22Rv1 (cell line): Measurements from ENCODE around the gene ATP10A.

Experiments used
- H3K27ac ChIP-seq: fragments of 450-650 bp; 2 replicates; pipeline ENCODE4 v1.5.1; 2017
- CTCF ChIP-seq: fragments of 450-650 bp; IDR thresholded peaks from 2 replicates; pipeline ENCODE4 v1.5.1; 2017; ENCODE audit warnings: mild to moderate bottlenecking
- ZFX ChIP-seq: fragments of 450-650 bp; IDR thresholded peaks from 2 replicates; pipeline ENCODE4 v1.6.1; 2017; ENCODE audit warnings: antibody characterized with exemption, borderline replicate concordance

Gene ATP10A

GRCh38 chr15:25838191-25838870 is 24.8 kb downstream of the ATP10A start:
- H3K27ac ChIP-seq = no peak overlapping the region
- TF ChIP-seq CTCF (no peak), ZFX (no peak)

- no peak overlapping the region for H3K27ac ChIP-seq
- TF ChIP-seq CTCF (no peak), ZFX (no peak)
Measured at GRCh38 chr15:25832158-25832557, 31.0 kb downstream of the ATP10A start.

GRCh38 chr15:25830844-25831451 is 32.2 kb downstream of the ATP10A start:
- no peak for TF ChIP-seq CTCF
- TF ChIP-seq ZFX = no peak
- no peak overlapping the region for H3K27ac ChIP-seq

- no peak overlapping the region for H3K27ac ChIP-seq
- TF ChIP-seq CTCF (no peak), ZFX (no peak)
Measured at GRCh38 chr15:25829073-25829472, 34.1 kb downstream of the ATP10A start.

GRCh38 chr15:25825207-25825606 is 37.9 kb downstream of the ATP10A start:
- TF ChIP-seq ZFX (no peak), CTCF (no peak)
- no peak overlapping the region for H3K27ac ChIP-seq

- no peak for TF ChIP-seq CTCF
- TF ChIP-seq ZFX = no peak
- H3K27ac ChIP-seq = no peak overlapping the region
Measured at GRCh38 chr15:25824618-25825017, 38.5 kb downstream of the ATP10A start.

GRCh38 chr15:25812845-25813244 is 50.3 kb downstream of the ATP10A start:
- TF ChIP-seq CTCF (no peak), ZFX (no peak)
- no peak overlapping the region for H3K27ac ChIP-seq
